ENCODE measurements around the gene DAB1.

DNA sequence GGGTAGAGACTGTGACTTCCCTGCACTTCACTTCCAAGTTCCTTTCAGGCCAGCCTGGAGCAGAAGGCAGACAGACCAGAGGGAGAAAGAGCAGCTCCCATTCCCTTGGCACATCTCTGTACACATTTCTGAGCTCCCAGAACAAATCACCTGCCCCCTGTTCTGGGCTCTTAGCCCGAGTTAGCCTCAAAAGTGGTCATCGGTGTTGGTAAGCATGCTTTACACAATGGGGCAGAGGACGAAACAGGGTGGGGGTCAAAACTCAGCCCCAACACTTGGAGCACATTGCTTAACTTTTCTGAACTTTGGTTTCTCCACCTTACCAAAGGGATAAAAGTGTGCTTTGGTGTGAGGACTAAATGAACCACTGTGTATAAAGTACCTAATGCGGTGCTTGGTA, 98.7 kb downstream of the DAB1 start:
- TF ChIP-seq SUZ12 (IDR thresholded peaks at IDR 0.05) (no peak), TARDBP (IDR thresholded peaks at IDR 0.05) (no peak), FOXM1 (IDR thresholded peaks at IDR 0.05; ENCODE audit: borderline replicate concordance) (no peak), PKNOX1 (IDR thresholded peaks at IDR 0.05) (no peak), SP1 (IDR thresholded peaks at IDR 0.05) (no peak), BHLHE40 (IDR thresholded peaks at IDR 0.05; ENCODE audit: borderline replicate concordance) (no peak), CTBP1 (IDR thresholded peaks at IDR 0.05; ENCODE audit: borderline replicate concordance) (no peak), ZNF384 (IDR thresholded peaks at IDR 0.05) (no peak)
